Measurements from ENCODE around the gene PLA2G2F.

GRCh38 chr1:20142001-20142710 is 3.0 kb downstream of the PLA2G2F start:
- no peak for TF ChIP-seq CTCF (conservative IDR thresholded peaks at IDR 0.05; ENCODE audit: low read depth, low read length)
- no peak for TF ChIP-seq EZH2 (IDR thresholded peaks at IDR 0.05; ENCODE audit: borderline replicate concordance, low read depth, low read length, poor library complexity, severe bottlenecking)
